ENCODE results near the gene CLTCL1.

DNA sequence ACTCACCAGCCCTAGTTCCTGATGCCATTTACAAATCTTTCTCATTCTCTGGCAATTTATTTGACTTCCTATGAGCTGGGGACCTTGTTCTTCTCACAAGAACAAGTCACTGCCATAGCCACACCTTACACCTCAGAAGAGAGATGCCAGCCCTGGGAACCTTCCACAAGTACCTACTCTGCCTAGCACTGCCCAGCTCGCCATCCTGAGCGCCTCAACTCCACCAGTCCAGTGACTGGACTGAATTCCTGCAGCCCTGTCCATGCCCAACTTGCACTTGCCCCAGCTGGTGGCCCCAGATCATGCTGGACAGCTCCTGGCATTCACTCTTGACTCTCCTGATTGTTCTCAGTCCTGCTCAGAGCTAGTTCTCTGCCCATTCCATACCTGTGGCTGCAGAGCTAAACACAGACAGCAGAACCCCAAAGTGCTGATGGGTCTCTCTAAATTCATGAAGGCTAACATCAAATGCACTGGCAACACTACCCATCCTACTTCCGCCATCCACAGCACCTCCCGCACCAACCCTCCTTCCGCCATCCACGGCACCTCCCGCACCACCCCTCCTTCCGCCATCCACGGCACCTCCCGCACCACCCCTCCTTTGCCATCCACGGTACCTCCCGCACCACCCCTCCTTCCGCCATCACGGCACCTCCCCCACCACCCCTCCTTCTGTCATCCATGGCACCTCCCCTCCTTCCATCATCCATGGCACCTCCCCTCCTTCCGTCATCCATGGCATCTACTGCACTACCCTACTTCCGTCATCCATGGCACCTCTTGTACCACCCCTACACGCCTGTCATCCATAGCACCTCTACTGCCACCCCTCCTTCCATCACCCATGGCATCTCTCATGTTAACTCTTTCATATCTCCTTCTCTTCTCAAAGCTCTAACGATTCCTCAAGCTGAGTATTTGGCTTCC is 89.4 kb downstream of the CLTCL1 start:
- TF ChIP-seq POLR2A (IDR thresholded peaks at IDR 0.05) (no peak), POLR2AphosphoS5 (IDR thresholded peaks at IDR 0.05) (no peak)
- TF ChIP-seq, protein P1, sequence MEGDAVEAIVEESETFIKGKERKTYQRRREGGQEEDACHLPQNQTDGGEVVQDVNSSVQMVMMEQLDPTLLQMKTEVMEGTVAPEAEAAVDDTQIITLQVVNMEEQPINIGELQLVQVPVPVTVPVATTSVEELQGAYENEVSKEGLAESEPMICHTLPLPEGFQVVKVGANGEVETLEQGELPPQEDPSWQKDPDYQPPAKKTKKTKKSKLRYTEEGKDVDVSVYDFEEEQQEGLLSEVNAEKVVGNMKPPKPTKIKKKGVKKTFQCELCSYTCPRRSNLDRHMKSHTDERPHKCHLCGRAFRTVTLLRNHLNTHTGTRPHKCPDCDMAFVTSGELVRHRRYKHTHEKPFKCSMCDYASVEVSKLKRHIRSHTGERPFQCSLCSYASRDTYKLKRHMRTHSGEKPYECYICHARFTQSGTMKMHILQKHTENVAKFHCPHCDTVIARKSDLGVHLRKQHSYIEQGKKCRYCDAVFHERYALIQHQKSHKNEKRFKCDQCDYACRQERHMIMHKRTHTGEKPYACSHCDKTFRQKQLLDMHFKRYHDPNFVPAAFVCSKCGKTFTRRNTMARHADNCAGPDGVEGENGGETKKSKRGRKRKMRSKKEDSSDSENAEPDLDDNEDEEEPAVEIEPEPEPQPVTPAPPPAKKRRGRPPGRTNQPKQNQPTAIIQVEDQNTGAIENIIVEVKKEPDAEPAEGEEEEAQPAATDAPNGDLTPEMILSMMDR (IDR thresholded peaks at IDR 0.05): no peak
